Right ventricle myocardium superior (tissue), 1 donor: ENCODE measurements around the gene CLN6. TPM values are rescaled to one million over a fixed set of nuclear protein-coding genes. Genes with fewer than 3 reads are reported as not detected.
"Not testable (repeated sequence)": the region's sequence is repeated elsewhere in the genome, so short reads cannot be mapped to it uniquely, and the experiment has no call there.

ENCODE experiments used
- ATAC-seq: fragments of 200-7000 bp; cut with Tn5 transposase; one replicate; pipeline ENCODE4 v1.9.1; 2020; ENCODE audit warnings: mild to moderate bottlenecking; ENCODE audit not compliant: poor library complexity
- DNase-seq: peaks from one replicate; pipeline ENCODE4 v3.0.0-alpha.2; 2020
- intact Hi-C: fragments of 100-400 bp; cut with DNase I; formaldehyde crosslinking; loops from one replicate; pipeline ENCODE4 v1.11.2; 2022
- total RNA-seq: library from RNA; stranded (reverse); fragmentation: NEBNext Ultra II Directional; extraction: Animal tissue kit (Norgen Biotek cat#: 25700); gene quantifications from one replicate; pipeline ENCODE4 v1.2.1, GENCODE V29; 2021
- donor health status: DM: no; HTN: yes; CAD: no; lungs with severe emphysema.

The CLN6 gene
- total RNA-seq, 1 donor from 2014 or later: 6.9 TPM

DNA sequence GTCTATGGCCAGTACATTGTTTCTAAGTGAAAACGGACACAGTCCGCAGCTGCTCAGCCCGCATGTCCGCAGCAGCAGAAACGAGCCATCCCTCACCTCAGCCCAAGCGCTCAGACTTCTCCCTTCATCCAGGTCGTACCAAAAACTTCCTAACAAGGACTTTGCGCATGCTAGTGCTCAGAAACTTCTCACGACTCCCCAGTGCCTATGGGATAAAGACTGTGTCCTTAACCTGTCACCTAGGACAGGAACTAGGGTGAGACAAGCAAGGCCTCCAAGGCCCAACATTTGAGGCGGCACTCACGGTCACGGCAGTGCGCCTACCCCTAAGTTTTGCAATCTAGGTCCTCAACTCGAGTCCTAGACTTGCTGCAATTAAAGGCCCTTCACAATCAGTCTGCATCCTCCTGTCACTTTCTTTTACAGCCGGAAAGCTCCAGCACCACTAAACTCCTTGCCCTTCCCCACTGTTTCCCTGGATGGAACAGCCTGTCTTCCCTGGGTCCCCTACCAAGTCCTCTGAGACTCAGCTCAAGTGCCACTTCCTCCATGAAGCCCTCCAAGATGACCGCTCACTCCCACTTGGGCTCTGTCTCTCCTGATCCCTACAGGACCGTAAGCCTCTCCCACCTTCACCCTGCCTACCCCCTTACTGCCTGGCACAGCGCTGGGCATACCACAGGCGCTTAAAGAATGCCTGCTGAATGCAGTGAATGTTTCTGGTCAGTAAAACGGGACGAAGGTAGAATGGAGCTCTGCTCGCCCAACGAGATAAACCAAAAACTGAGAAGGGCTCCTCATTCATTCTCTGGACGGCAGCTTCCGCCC lies 1.2 kb downstream of the CLN6 start:
- ATAC-seq (no peak), DNase-seq (no peak)
- intact Hi-C loops: no loop called here

DNA sequence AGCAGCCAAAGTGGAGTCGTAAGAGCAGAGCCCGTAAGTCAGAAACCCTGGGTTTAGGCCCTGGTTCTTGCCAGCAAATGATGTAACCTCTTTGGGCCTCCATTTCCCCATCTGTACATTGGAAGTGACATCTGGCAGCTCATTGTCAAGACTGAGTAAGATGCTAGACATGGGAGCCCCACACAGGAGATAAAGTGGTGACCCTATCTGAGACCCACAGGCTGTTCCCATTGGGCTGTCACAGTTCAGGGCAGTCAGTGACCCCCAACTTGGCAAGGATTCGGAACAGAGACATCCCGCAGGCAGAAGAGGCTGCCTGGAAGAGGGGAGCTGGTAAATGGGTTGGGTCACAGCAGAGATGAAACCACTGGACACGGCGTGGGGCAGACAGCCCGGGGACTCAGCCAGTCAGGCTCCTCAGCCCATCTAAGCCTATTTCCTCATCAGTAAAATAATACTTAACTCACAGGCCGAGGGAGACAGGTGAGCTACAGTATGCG lies 1.8 kb downstream of the CLN6 start:
- no peak for DNase-seq
- intact Hi-C loops: no loop called here
- no peak for ATAC-seq

DNA sequence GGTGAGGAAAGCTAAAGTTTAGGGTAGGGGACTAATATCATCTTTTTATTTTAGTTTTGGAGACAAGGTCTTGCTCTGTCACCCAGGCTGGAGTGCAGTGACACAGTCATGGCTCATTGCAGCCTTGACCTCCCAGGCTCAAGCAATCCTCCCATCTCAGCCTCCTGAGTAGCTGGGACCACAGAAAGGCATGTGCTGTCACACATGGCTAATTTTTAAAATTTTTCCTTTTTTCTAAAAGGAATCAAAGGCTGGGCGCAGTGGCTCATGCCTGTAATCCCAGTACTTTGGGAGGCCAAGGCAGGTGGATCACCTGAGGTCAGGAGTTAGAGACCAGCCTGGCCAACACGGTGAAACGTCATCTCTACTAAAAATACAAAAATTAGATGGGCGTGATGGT lies 4.1 kb downstream of the CLN6 start:
- intact Hi-C loops, ATAC-seq, DNase-seq: not testable (repeated sequence)

GRCh38 chr15:68224546-68225250 lies 4.8 kb downstream of the CLN6 start:
- no peak for ATAC-seq
- no peak for DNase-seq
- intact Hi-C loops: no loop called here

DNA sequence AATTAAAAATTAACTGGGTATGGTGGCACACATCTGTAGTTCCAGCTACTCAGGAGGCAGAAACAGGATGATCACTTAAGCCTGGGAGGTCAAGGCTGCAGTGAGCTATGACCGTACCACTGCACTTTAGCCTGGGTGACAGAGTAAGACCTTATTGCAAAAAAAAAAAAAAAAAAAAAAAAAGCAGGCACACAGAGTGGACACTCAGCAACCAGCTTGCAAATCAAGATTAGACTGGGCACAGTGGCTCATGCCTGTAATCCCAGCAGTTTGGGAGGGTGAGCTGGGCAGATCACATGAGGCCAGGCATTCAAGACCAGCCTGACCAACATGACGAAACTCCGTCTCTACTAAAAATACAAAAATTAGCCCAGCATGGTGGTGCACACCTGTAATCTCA lies 5.4 kb downstream of the CLN6 start:
- DNase-seq (no peak), ATAC-seq (no peak)
- intact Hi-C loops: no loop called here

DNA sequence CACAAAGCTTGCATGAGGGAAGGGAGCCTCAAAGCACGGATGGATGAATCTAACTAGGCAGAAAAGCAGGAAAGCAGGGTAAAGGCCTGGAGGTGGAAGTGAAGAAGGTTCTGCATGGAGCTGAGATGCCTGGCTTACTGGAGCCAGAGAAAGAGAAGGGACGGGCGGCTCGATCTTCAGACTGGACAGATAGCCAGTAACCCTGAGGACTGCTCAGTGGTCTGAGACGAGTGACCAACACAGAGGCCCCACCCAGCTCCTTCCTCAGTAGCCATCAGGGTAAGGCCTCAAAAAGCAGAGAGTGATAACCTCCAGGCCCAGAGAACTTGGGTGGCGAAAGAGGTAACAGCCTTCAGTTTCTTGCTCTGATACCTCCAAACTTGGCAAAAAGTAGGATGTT lies 6.4 kb downstream of the CLN6 start:
- DNase-seq: no peak
- no peak for ATAC-seq
- intact Hi-C loops: no loop called here

- intact Hi-C loops, DNase-seq, ATAC-seq: not testable (repeated sequence)
Measured at GRCh38 chr15:68222432-68222743, 7.1 kb downstream of the CLN6 start.

DNA sequence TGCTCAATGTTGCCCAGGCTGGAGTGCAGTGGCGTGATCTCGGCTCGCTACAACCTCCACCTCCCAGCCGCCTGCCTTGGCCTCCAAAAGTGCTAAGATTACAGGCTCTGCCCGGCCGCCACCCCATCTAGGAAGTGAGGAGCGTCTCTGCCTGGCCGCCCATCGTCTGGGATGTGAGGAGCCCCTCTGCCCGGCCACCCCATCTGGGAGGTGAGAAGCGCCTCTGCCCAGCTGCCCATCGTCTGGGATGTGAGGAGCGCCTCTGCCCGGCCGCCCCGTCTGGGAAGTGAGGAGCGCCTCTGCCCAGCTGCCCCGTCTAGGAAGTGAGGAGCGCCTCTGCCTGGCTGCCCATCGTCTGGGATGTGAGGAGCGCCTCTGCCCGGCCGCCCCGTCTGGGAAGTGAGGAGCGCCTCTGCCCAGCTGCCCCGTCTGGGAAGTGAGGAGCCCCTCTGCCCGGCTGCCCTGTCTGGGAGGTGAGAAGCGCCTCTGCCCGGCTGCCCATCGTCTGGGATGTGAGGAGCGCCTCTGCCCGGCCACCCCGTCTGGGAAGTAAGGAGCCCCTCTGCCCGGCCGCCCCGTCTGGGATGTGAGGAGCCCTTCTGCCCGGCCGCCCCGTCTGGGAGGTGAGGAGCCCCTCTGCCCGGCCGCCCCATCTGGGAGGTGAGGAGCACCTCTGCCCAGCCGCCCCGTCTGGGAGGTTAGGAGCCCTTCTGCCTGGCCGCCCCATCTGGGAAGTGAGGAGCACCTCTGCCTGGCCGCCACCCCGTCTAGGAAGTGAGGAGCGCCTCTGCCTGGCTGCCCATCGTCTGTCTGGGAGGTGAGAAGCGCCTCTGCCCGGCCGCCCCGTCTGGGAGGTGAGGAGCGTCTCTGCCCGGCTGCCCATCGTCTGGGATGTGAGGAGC lies 7.7 kb downstream of the CLN6 start:
- DNase-seq, ATAC-seq, intact Hi-C loops: not testable (repeated sequence)

- DNase-seq (no peak), ATAC-seq (no peak)
- intact Hi-C loops: no loop called here
Measured at GRCh38 chr15:68220967-68221366, 8.6 kb downstream of the CLN6 start.

- ATAC-seq (no peak), DNase-seq (no peak)
- intact Hi-C loops: no loop called here
Measured at GRCh38 chr15:68220489-68220888, 9.0 kb downstream of the CLN6 start.

GRCh38 chr15:68218847-68219798 lies 10.4 kb downstream of the CLN6 start:
- ATAC-seq: no peak
- no peak for DNase-seq
- intact Hi-C loops: no loop called here

GRCh38 chr15:68218331-68218730 lies 11.2 kb downstream of the CLN6 start:
- ATAC-seq (no peak), DNase-seq (no peak)
- intact Hi-C loops: no loop called here

DNA sequence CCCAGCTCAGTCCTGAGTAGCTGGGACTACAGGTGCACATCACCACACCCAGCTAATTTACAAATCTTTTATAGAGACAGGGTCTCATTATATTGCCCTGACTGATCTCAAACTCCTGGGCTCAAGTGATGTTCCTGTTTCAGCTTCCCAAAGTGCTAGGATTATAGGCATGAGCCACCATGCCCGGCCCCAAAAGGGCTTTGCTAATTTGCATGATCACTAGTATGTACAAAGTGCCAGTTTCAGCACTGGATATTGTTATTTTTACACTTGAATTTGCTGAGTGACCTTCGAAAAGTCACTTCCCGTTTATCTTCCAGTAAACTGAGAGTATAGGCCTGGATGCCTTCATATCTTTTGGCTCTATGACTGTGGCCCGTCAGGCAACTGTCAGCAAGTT lies 12.2 kb downstream of the CLN6 start:
- peak; percentile 18 for ATAC-seq
- DNase-seq: no peak
- intact Hi-C loops: no loop called here

DNA sequence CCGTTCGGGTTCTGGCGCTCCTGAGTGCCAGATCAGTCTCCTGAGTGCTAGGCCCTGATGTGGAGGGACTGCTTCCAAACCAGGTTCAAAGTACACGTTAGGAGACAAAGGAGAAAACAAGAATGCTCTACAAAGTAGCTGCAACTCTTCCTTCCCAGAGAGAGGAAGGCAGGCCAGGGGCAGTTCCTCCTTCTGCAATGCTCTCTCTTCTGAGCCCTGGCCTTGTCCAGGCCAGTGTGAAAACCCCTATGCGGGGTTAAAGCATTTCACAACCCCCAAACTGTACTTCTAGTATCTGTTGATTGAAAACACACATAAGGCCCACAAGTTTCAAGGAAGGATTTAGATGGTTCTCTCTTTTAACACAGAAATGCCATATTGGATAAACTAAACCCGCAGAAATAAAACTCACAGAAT lies 14.7 kb downstream of the CLN6 start:
- intact Hi-C loops: no loop called here
- ATAC-seq: no peak
- DNase-seq: no peak

DNA sequence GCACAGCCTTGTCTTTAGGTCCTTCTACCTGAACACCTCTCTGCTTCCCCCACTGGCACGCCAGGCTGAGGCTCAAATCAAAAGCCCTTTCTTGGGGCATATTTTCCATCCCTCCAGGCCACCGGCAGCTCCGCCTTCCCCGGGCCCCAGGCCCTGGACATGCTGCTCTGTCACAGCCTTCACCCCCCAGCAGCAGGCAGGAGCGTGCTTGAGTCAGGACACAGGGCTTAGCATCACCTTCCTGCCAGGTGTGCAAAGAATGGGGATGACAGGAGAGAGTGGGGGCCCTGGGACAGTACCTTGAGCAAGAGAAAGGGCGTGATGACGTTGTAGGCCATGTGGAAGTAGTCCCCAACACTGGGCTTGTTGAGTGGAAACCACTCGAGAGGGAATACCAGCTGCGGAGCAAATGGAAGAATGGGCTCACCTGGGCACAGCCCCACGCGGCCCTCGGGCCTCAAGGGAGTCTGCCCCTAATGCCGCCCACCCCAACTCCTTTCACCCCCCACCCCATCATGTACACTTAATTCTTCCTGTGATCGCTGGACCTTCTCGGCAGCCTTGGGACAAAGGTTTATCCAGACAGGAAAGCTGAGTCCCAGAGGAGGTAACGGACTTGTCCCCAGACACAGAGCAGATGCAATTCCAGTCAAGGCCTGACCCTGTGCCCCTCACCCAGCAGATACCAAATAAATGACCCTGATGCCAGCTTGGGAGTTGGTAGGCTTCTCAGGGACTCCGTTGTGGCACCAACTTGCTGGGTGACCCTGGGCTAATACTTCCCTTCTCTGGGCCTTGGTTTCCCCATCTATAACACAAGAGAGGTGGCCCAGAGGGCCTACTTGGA lies 15.3 kb downstream of the CLN6 start:
- no peak for ATAC-seq

DNA sequence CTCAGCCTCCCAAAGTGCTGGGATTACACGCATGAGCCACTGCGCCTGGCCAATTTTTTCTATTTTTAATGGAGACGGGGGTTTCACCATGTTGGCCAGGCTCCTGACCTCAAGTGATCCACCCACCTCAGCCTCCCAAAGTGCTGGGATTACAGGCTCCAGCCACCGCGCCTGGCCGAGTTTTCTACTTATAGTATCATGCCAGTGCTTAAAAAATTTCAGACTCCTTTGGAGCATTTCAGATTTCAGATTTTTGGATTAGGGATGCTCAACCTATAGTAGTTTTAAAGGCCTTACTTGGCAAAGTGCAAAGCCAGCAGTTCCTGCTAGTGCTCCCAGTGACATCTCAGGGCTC lies 16.1 kb downstream of the CLN6 start:
- ATAC-seq, intact Hi-C loops, DNase-seq: not testable (repeated sequence)

More for the DNA sequence above, 15.3 kb downstream of the CLN6 start:
- intact Hi-C loops: no loop called here
- no peak for DNase-seq

GRCh38 chr15:68211656-68212320 lies 17.7 kb downstream of the CLN6 start:
- ATAC-seq: no peak
- DNase-seq: no peak
- intact Hi-C loops: no loop called here
